Skeletal muscle tissue (tissue), 4 donors: ENCODE measurements around the gene DPYSL5. TPM values are rescaled to one million over a fixed set of nuclear protein-coding genes. Genes with fewer than 3 reads are reported as not detected.

Source experiments
- H3K27ac ChIP-seq: one replicate; pipeline ENCODE4 v1.7.0; 2013; ENCODE audit warnings: mild to moderate bottlenecking, low read depth, low read length, inconsistent platforms
- H3K27me3 ChIP-seq, 3 donors: one replicate each; pipeline ENCODE4 v1.7.0; 2013; ENCODE audit warnings: low read length in 3 of 3; ENCODE audit not compliant: control insufficient read depth in 3 of 3, insufficient read depth in 3 of 3
- H3K36me3 ChIP-seq, 3 donors: one replicate each; pipeline ENCODE4 v1.7.0; 2013; ENCODE audit warnings: low read length in 3 of 3; ENCODE audit not compliant: control insufficient read depth in 3 of 3, insufficient read depth in 3 of 3
- H3K4me1 ChIP-seq, 3 donors: one replicate each; pipeline ENCODE4 v1.7.0; 2013; ENCODE audit warnings: low read length in 3 of 3, mild to moderate bottlenecking in 3 of 3; ENCODE audit not compliant: control insufficient read depth in 3 of 3, insufficient read depth in 3 of 3
- H3K4me3 ChIP-seq, 3 donors: one replicate each; pipeline ENCODE4 v1.7.0; 2013; ENCODE audit warnings: low read length in 3 of 3
- H3K9ac ChIP-seq, 3 donors: one replicate each; pipeline ENCODE4 v1.7.0; 2013; ENCODE audit warnings: low read length in 3 of 3, mild to moderate bottlenecking in 3 of 3, moderate library complexity in 2 of 3, low read depth in 1 of 3
- H3K9me3 ChIP-seq, 3 donors: one replicate each; pipeline ENCODE4 v1.7.0; 2013; ENCODE audit warnings: low read length in 3 of 3; ENCODE audit not compliant: control insufficient read depth in 3 of 3
- total RNA-seq: library from RNA; depleted of rRNA; stranded (reverse); fragments of >200 nt; gene quantifications from one replicate; pipeline ENCODE4 v1.2.3, GENCODE V29; 2014
- donor health status: Osteomylitis.

The DPYSL5 gene
- total RNA-seq, 1 donor from 2014 or later = 3.7 TPM

- no peaks in the 10 kb centered on the region for H3K27me3 ChIP-seq
- H3K4me3 ChIP-seq = no peak overlapping the region
- no peaks in the 10 kb centered on the region for H3K9me3 ChIP-seq
- peaks cover 75 to 83% (median 78%) of the 10 kb centered on the region in 3 donors for H3K4me1 ChIP-seq
- H3K36me3 ChIP-seq = no peaks in the 10 kb centered on the region
- peak overlapping the region; percentile 4 for H3K27ac ChIP-seq
- no peak overlapping the region for H3K9ac ChIP-seq
Measured at GRCh38 chr2:26979741-26980140, 131.8 kb downstream of the DPYSL5 start.

GRCh38 chr2:26980971-26981370 is 133.0 kb downstream of the DPYSL5 start:
- H3K36me3 ChIP-seq = no peaks in the 10 kb centered on the region
- no peak overlapping the region for H3K9ac ChIP-seq
- H3K9me3 ChIP-seq = no peaks in the 10 kb centered on the region
- H3K27me3 ChIP-seq = no peaks in the 10 kb centered on the region
- H3K27ac ChIP-seq = no peak overlapping the region
- H3K4me3 ChIP-seq = no peak overlapping the region
- H3K4me1 ChIP-seq = peaks cover 69 to 82% (median 69%) of the 10 kb centered on the region in 3 donors

GRCh38 chr2:26982102-26982742 is 134.3 kb downstream of the DPYSL5 start:
- Histone ChIP-seq H3K4me3 (no peak overlapping the region), H3K9ac (peak overlapping the region in 1 of 3 donors; percentile 47), H3K36me3 (peaks cover 0 to 5% (median 0%) of the 10 kb centered on the region in 3 donors), H3K27me3 (no peaks in the 10 kb centered on the region), H3K9me3 (no peaks in the 10 kb centered on the region), H3K4me1 (peaks cover 60 to 80% (median 64%) of the 10 kb centered on the region in 3 donors), H3K27ac (peak overlapping the region; percentile 9)

GRCh38 chr2:26983746-26984145 is 135.8 kb downstream of the DPYSL5 start:
- no peaks in the 10 kb centered on the region for H3K9me3 ChIP-seq
- H3K36me3 ChIP-seq = peaks cover 0 to 5% (median 0%) of the 10 kb centered on the region in 3 donors
- H3K9ac ChIP-seq = no peak overlapping the region
- H3K27me3 ChIP-seq = no peaks in the 10 kb centered on the region
- peaks cover 45 to 69% (median 52%) of the 10 kb centered on the region in 3 donors for H3K4me1 ChIP-seq
- no peak overlapping the region for H3K27ac ChIP-seq
- no peak overlapping the region for H3K4me3 ChIP-seq

- peaks cover 32 to 55% (median 39%) of the 10 kb centered on the region in 3 donors for H3K4me1 ChIP-seq
- H3K9ac ChIP-seq = no peak overlapping the region
- H3K36me3 ChIP-seq = peaks cover 0 to 5% (median 0%) of the 10 kb centered on the region in 3 donors
- no peak overlapping the region for H3K4me3 ChIP-seq
- H3K27me3 ChIP-seq = no peaks in the 10 kb centered on the region
- H3K27ac ChIP-seq = no peak overlapping the region
- H3K9me3 ChIP-seq = no peaks in the 10 kb centered on the region
Measured at GRCh38 chr2:26985807-26986206, 137.9 kb downstream of the DPYSL5 start.

- peaks cover 27 to 48% (median 37%) of the 10 kb centered on the region in 3 donors for H3K4me1 ChIP-seq
- H3K9me3 ChIP-seq = no peaks in the 10 kb centered on the region
- H3K9ac ChIP-seq = no peak overlapping the region
- no peak overlapping the region for H3K4me3 ChIP-seq
- H3K27ac ChIP-seq = no peak overlapping the region
- peaks cover 0 to 5% (median 0%) of the 10 kb centered on the region in 3 donors for H3K36me3 ChIP-seq
- H3K27me3 ChIP-seq = no peaks in the 10 kb centered on the region
Measured at GRCh38 chr2:26986576-26986975, 138.6 kb downstream of the DPYSL5 start.

GRCh38 chr2:26988058-26988860 is 140.3 kb downstream of the DPYSL5 start:
- H3K27me3 ChIP-seq = no peaks in the 10 kb centered on the region
- H3K4me1 ChIP-seq = peaks cover 10 to 31% (median 20%) of the 10 kb centered on the region in 3 donors
- H3K27ac ChIP-seq = no peak overlapping the region
- no peaks in the 10 kb centered on the region for H3K9me3 ChIP-seq
- H3K4me3 ChIP-seq = no peak overlapping the region
- peaks cover 0 to 5% (median 0%) of the 10 kb centered on the region in 3 donors for H3K36me3 ChIP-seq
- H3K9ac ChIP-seq = peak overlapping the region in 1 of 3 donors; percentile 38

- Histone ChIP-seq H3K27ac (no peak overlapping the region), H3K4me1 (peaks cover 5 to 28% (median 15%) of the 10 kb centered on the region in 3 donors), H3K27me3 (no peaks in the 10 kb centered on the region), H3K36me3 (peaks cover 0 to 5% (median 0%) of the 10 kb centered on the region in 3 donors), H3K9me3 (no peaks in the 10 kb centered on the region), H3K9ac (no peak overlapping the region), H3K4me3 (no peak overlapping the region)
Measured at GRCh38 chr2:26989156-26989555, 141.2 kb downstream of the DPYSL5 start.

GRCh38 chr2:26991717-26992116 is 143.8 kb downstream of the DPYSL5 start:
- no peak overlapping the region for H3K9ac ChIP-seq
- H3K27ac ChIP-seq = no peak overlapping the region
- H3K4me3 ChIP-seq = no peak overlapping the region
- no peaks in the 10 kb centered on the region for H3K27me3 ChIP-seq
- H3K9me3 ChIP-seq = no peaks in the 10 kb centered on the region
- H3K4me1 ChIP-seq = peaks cover 0 to 6% (median 1%) of the 10 kb centered on the region in 3 donors
- H3K36me3 ChIP-seq = peaks cover 0 to under 1% (median 0%) of the 10 kb centered on the region in 3 donors

- no peaks in the 10 kb centered on the region for H3K36me3 ChIP-seq
Measured at GRCh38 chr2:26993768-26994167, 145.8 kb downstream of the DPYSL5 start.

More at GRCh38 chr2:26993768-26994167, 145.8 kb downstream of the DPYSL5 start:
- no peak overlapping the region for H3K9ac ChIP-seq
- H3K4me3 ChIP-seq = no peak overlapping the region
- no peaks in the 10 kb centered on the region for H3K9me3 ChIP-seq
- H3K4me1 ChIP-seq = peaks cover 0 to 8% (median 0%) of the 10 kb centered on the region in 3 donors
- H3K27ac ChIP-seq = no peak overlapping the region
- H3K27me3 ChIP-seq = no peaks in the 10 kb centered on the region
